Fibroblast of mammary gland (primary cell): ENCODE measurements around the gene TMEM131L.
"Not testable (repeated sequence)": the region's sequence is repeated elsewhere in the genome, so short reads cannot be mapped to it uniquely, and the experiment has no call there.

Experiments used
- DNase-seq: peaks from one replicate; pipeline ENCODE4 v3.0.0-alpha.2; 2010; ENCODE audit warnings: low read depth
- H3K4me3 ChIP-seq: 2 replicates; pipeline ENCODE4 v1.5.1; 2011; ENCODE audit warnings: low read depth, mild to moderate bottlenecking, low read length, moderate library complexity; ENCODE audit not compliant: control insufficient read depth
- CTCF ChIP-seq: conservative IDR thresholded peaks from 2 replicates; pipeline ENCODE4 v1.5.1; 2011; ENCODE audit warnings: low read depth, low read length, inconsistent platforms; ENCODE audit not compliant: control insufficient read depth, insufficient read depth

The TMEM131L gene

GRCh38 chr4:153466081-153466948 lies at the start of gene TMEM131L:
Gene TMEM131L (plus strand): TSS chr4:153466360. CDS start chr4:153466398, 38 bp downstream.
- TF ChIP-seq CTCF, result no peak
- H3K4me3 ChIP-seq, result peak within 1 kb of the TSS; percentile 80
- peak; percentile 47 for DNase-seq

- not testable (repeated sequence) for DNase-seq, H3K4me3 ChIP-seq
Measured at GRCh38 chr4:153416456-153416855, 49.7 kb upstream of the TMEM131L start.

GRCh38 chr4:153418121-153418520 lies 48.0 kb upstream of the TMEM131L start:
- no peak for TF ChIP-seq CTCF
- no peak overlapping the region for H3K4me3 ChIP-seq
- DNase-seq, result peak; percentile 49

- no peak overlapping the region for H3K4me3 ChIP-seq
- no peak for TF ChIP-seq CTCF
- no peak for DNase-seq
Measured at GRCh38 chr4:153418558-153418957, 47.6 kb upstream of the TMEM131L start.

- no peak for TF ChIP-seq CTCF
- no peak for DNase-seq
- no peak overlapping the region for H3K4me3 ChIP-seq
Measured at GRCh38 chr4:153419029-153419428, 47.1 kb upstream of the TMEM131L start.

GRCh38 chr4:153419673-153420278 lies 46.4 kb upstream of the TMEM131L start:
- DNase-seq, result no peak
- no peak for TF ChIP-seq CTCF
- H3K4me3 ChIP-seq, result no peak overlapping the region

GRCh38 chr4:153420361-153420760 lies 45.8 kb upstream of the TMEM131L start:
- TF ChIP-seq CTCF, result no peak

More at GRCh38 chr4:153420361-153420760, 45.8 kb upstream of the TMEM131L start:
- no peak overlapping the region for H3K4me3 ChIP-seq
- peak; percentile 22 for DNase-seq
